Gastroesophageal sphincter (tissue), 4 donors: ENCODE results near the gene ABCG4. TPM values are rescaled to one million over a fixed set of nuclear protein-coding genes. Genes with fewer than 3 reads are reported as not detected.
"Not testable (repeated sequence)": the region's sequence is repeated elsewhere in the genome, so short reads cannot be mapped to it uniquely, and the experiment has no call there.

Experiments used
- ATAC-seq: fragments of 150-250 bp; one replicate; pipeline ENCODE4 v1.9.1; 2016; ENCODE audit warnings: mild to moderate bottlenecking, moderate library complexity
- H3K27ac ChIP-seq, 4 donors: fragments of 200-600 bp; sonication (generic) in 3 of 4; 1 replicate in 3 of 4; 2 replicates in 1 of 4; pipeline ENCODE4 v1.5.1; 2016 to 2019
- H3K27me3 ChIP-seq: fragments of 200-600 bp; sonication (generic); one replicate; pipeline ENCODE4 v1.5.1; 2019
- H3K36me3 ChIP-seq, 2 donors: fragments of 200-600 bp; sonication (generic); one replicate each; pipeline ENCODE4 v1.5.1; 2019; ENCODE audit warnings: control low read depth in 1 of 2
- H3K4me1 ChIP-seq, 3 donors: fragments of 200-600 bp; sonication (generic); 1 replicate in 2 of 3; 2 replicates in 1 of 3; pipeline ENCODE4 v1.5.1; 2016 to 2019; ENCODE audit warnings: control low read depth in 2 of 3
- H3K4me3 ChIP-seq, 2 donors: fragments of 200-600 bp; sonication (generic); one replicate each; pipeline ENCODE4 v1.5.1; 2019; ENCODE audit warnings: mild to moderate bottlenecking in 1 of 2, moderate library complexity in 1 of 2
- H3K9me3 ChIP-seq, 3 donors: fragments of 200-600 bp; sonication (generic); one replicate each; pipeline ENCODE4 v1.5.1; 2017 to 2019; ENCODE audit warnings: control low read depth in 2 of 3
- EP300 ChIP-seq: sonication (generic); formaldehyde crosslinking; IDR thresholded peaks from one replicate; pipeline ENCODE4 v1.6.1; 2017; ENCODE audit warnings: antibody characterized with exemption, mild to moderate bottlenecking
- POLR2A ChIP-seq, 2 donors: fragments of 450-650 bp; IDR thresholded peaks; one replicate each; pipeline ENCODE4 v1.6.1; 2017; ENCODE audit warnings: antibody characterized with exemption in 2 of 2, mild to moderate bottlenecking in 2 of 2, moderate library complexity in 1 of 2
- POLR2AphosphoS5 ChIP-seq: sonication (generic); formaldehyde crosslinking; IDR thresholded peaks from one replicate; pipeline ENCODE4 v1.6.1; 2017; ENCODE audit warnings: antibody characterized with exemption
- WGBS, 2 donors: methylation state at CpG; one replicate each; pipeline ENCODE4 v1.1.5; 2018; ENCODE audit warnings: low coverage in 1 of 2; 5-methylcytosine and 5-hydroxymethylcytosine counted together
- total RNA-seq, 4 donors: library from RNA; depleted of rRNA; stranded (reverse); fragments of >200 nt; gene quantifications; one replicate each; pipeline ENCODE4 v1.1.0, GENCODE V29; 2016
- TF ChIP-seq, protein P1 (sequence below), 4 experiments: fragments of 200-600 bp in 2 of 4; fragments of 450-650 bp in 2 of 4; sonication (generic) in 1 of 4; IDR thresholded peaks; one replicate each; pipeline ENCODE4 v1.5.1; 2017 to 2019; ENCODE audit warnings: antibody characterized with exemption in 4 of 4, mild to moderate bottlenecking in 2 of 4, moderate library complexity in 2 of 4

Gene ABCG4
- total RNA-seq, 4 donors from 2014 or later, result 0.20 to 1.1 (median 0.40) TPM; not detected in 1

DNA sequence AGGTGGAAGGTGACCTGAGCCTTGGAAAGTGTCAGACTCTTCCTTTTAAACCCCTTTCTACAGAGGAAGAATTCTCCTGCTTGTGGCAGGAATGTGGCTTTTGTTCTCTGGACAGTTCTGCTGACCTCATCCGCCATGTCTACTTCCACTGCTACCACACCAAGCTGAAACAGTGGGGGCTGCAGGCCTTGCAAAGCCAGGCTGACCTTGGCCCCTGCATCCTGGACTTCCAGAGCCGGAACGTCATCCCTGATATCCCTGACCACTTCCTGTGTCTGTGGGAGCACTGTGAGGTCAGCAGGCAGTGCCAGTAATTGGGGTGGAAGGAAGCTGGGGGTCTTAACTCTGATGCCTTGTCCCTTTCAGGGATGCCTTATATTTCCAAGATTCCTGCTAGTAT is 18.2 kb upstream of the ABCG4 start:
- Histone ChIP-seq H3K4me3 (no peak overlapping the region), H3K36me3 (peaks cover 0 to 90% of the 10 kb centered on the region in 2 donors), H3K9me3 (no peaks in the 10 kb centered on the region), H3K27me3 (no peaks in the 10 kb centered on the region), H3K27ac (no peak overlapping the region), H3K4me1 (peaks cover 0 to 16% (median 0%) of the 10 kb centered on the region in 3 donors)
- ATAC-seq, result no peak
- WGBS, 2 donors, result 100% methylated on average over 1 of the region's 3 CpGs; no CpG with 5 or more reads in 1 of the 2 donors
- TF ChIP-seq POLR2AphosphoS5 (no peak), POLR2A (IDR thresholded peaks at IDR 0.05) (no peak), EP300 (no peak)
- TF ChIP-seq, protein P1, sequence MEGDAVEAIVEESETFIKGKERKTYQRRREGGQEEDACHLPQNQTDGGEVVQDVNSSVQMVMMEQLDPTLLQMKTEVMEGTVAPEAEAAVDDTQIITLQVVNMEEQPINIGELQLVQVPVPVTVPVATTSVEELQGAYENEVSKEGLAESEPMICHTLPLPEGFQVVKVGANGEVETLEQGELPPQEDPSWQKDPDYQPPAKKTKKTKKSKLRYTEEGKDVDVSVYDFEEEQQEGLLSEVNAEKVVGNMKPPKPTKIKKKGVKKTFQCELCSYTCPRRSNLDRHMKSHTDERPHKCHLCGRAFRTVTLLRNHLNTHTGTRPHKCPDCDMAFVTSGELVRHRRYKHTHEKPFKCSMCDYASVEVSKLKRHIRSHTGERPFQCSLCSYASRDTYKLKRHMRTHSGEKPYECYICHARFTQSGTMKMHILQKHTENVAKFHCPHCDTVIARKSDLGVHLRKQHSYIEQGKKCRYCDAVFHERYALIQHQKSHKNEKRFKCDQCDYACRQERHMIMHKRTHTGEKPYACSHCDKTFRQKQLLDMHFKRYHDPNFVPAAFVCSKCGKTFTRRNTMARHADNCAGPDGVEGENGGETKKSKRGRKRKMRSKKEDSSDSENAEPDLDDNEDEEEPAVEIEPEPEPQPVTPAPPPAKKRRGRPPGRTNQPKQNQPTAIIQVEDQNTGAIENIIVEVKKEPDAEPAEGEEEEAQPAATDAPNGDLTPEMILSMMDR (IDR thresholded peaks at IDR 0.05), result no peak

GRCh38 chr11:119134389-119134978 is 14.4 kb upstream of the ABCG4 start:
- 60 to 83% methylated on average over 1 to 3 of the region's 4 CpGs for WGBS, 2 donors
- H3K27ac ChIP-seq, result no peak overlapping the region
- no peak overlapping the region for H3K4me3 ChIP-seq
- ATAC-seq, result no peak
- peaks cover 0 to 60% of the 10 kb centered on the region in 2 donors for H3K36me3 ChIP-seq
- H3K27me3 ChIP-seq, result no peaks in the 10 kb centered on the region
- TF ChIP-seq POLR2A (IDR thresholded peaks at IDR 0.05) (no peak), POLR2AphosphoS5 (no peak)
- TF ChIP-seq, protein P1 (IDR thresholded peaks at IDR 0.05), result peak in 1 of 4 experiments; percentile 23
- no peaks in the 10 kb centered on the region for H3K9me3 ChIP-seq
- no peaks in the 10 kb centered on the region for H3K4me1 ChIP-seq

DNA sequence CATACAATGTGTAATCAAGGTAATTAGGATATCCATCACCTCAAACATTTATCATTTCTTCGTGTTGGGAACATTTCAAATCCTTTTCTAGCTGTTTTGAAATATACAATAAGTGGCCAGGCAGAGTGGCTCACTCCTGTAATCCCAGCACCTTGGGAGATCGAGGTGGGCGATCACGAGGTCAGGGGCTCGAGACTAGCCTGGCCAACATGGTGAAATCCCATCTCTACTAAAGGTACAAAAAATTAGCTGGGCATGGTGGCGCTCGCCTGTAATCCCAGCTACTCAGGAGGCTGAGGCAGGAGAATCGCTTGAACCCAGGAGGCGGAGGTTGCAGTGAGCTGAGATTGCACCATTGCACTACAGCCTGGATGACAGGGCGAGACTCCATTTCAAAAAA is 9.6 kb upstream of the ABCG4 start:
- WGBS, 2 donors, result 78 to 82% methylated on average over 4 to 10 of the region's 10 CpGs
- Histone ChIP-seq H3K27me3 (peaks cover 12% of the 10 kb centered on the region), H3K36me3 (peaks cover 0 to 12% of the 10 kb centered on the region in 2 donors)
- not testable (repeated sequence) for H3K4me3 ChIP-seq, ATAC-seq, H3K4me1 ChIP-seq, H3K9me3 ChIP-seq, H3K27ac ChIP-seq

- 0% methylated on average over 2 of the region's 7 CpGs for WGBS, 2 donors
- Histone ChIP-seq H3K9me3 (no peaks in the 10 kb centered on the region), H3K4me1 (peaks cover 0 to 25% (median 11%) of the 10 kb centered on the region in 3 donors), H3K27ac (no peak overlapping the region), H3K27me3 (peaks cover 32% of the 10 kb centered on the region), H3K36me3 (no peaks in the 10 kb centered on the region), H3K4me3 (no peak overlapping the region)
- peak; percentile 79 for ATAC-seq
- TF ChIP-seq, protein P1 (IDR thresholded peaks at IDR 0.05), result peak in 3 of 4 experiments; percentile 60 to 73 (median 68)
- TF ChIP-seq POLR2A (IDR thresholded peaks at IDR 0.05), result no peak
Observed at GRCh38 chr11:119144825-119145486, 3.9 kb upstream of the ABCG4 start.

GRCh38 chr11:119145551-119145950 is 3.3 kb upstream of the ABCG4 start:
- no peak overlapping the region for H3K27ac ChIP-seq
- H3K36me3 ChIP-seq, result no peaks in the 10 kb centered on the region
- no peak for ATAC-seq
- WGBS, 2 donors, result 25 to 66% methylated on average over 2 to 3 of the region's 3 CpGs
- TF ChIP-seq POLR2AphosphoS5 (no peak), EP300 (no peak), POLR2A (IDR thresholded peaks at IDR 0.05) (no peak)
- H3K4me3 ChIP-seq, result no peak overlapping the region
- peaks cover 30% of the 10 kb centered on the region for H3K27me3 ChIP-seq
- H3K4me1 ChIP-seq, result peaks cover 0 to 27% (median 11%) of the 10 kb centered on the region in 3 donors
- H3K9me3 ChIP-seq, result no peaks in the 10 kb centered on the region
